Ovary (tissue), 3 donors: ENCODE measurements around the gene AFAP1L1.

Source experiments
- CTCF ChIP-seq, 3 donors: fragments of 450-650 bp in 2 of 3; fragments of 200-600 bp in 1 of 3; IDR thresholded peaks; one replicate each; pipeline versions ENCODE4 v1.5.1 to v1.8.0; 2016 to 2022; ENCODE audit warnings: antibody characterized with exemption in 3 of 3, mild to moderate bottlenecking in 1 of 3
- POLR2A ChIP-seq: fragments of 450-650 bp; IDR thresholded peaks from one replicate; pipeline ENCODE4 v1.6.1; 2017; ENCODE audit warnings: antibody characterized with exemption, mild to moderate bottlenecking, moderate library complexity
- donor health status: DM: no; HTN: no; CAD: no.

DNA sequence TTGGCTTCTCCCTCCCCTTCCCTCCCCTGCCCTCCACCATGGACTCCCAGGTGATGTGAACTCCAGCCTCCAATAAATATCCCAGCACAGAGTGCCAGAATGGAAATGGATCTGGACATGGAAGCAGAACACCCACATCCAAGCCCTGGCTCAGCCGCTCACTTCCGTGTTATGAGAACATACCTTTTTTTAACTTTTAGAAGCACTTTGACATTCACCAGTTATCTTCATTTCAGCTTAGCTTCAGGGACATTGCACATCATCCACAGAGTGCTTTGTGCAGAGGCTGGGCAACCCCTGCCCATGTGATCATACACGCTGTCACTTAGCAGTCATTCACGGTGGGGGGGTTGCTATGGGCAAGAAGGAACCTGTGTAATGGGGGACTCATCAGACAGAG, 9.1 kb downstream of the AFAP1L1 start:
- TF ChIP-seq CTCF (IDR thresholded peaks at IDR 0.05) (no peak), POLR2A (no peak)
